Fibroblast of lung (primary cell): ENCODE data around the gene LPCAT3. TPM values are rescaled to one million over a fixed set of nuclear protein-coding genes. Genes with fewer than 3 reads are reported as not detected.

ENCODE experiments used
- DNase-seq, 2 donors: peaks; one replicate each; pipeline versions ENCODE4 v3.0.0 to v3.0.0-alpha.2; 2010; ENCODE audit warnings: low read depth in 2 of 2
- H2AFZ ChIP-seq: 2 replicates; pipeline ENCODE4 v1.5.1; 2012; ENCODE audit warnings: low read length, control low read depth, inconsistent platforms
- H3K27ac ChIP-seq: 2 replicates; pipeline ENCODE4 v1.5.1; 2011; ENCODE audit warnings: low read length, control low read depth; ENCODE audit not compliant: insufficient read depth
- H3K27me3 ChIP-seq: 2 replicates; pipeline ENCODE4 v1.5.1; 2011; ENCODE audit warnings: mild to moderate bottlenecking, low read length; ENCODE audit not compliant: control insufficient read depth, insufficient read depth
- H3K36me3 ChIP-seq: 2 replicates; pipeline ENCODE4 v1.5.1; 2011; ENCODE audit warnings: low read length; ENCODE audit not compliant: control insufficient read depth, insufficient read depth
- H3K4me1 ChIP-seq: 2 replicates; pipeline ENCODE4 v1.5.1; 2011; ENCODE audit warnings: low read length; ENCODE audit not compliant: control insufficient read depth, insufficient read depth; ENCODE audit errors: extremely low read depth
- H3K4me2 ChIP-seq: 2 replicates; pipeline ENCODE4 v1.5.1; 2011; ENCODE audit warnings: low read length, control low read depth; ENCODE audit not compliant: insufficient read depth; ENCODE audit errors: extremely low read depth
- H3K4me3 ChIP-seq, 4 experiments: fragments of 200-600 bp in 1 of 4; sonication (generic) in 1 of 4; replicated peaks in 1 of 4; 2 replicates each; pipeline ENCODE4 v1.5.1; 2011 to 2016; ENCODE audit warnings: low read length in 4 of 4, low read depth in 3 of 4, mild to moderate bottlenecking in 3 of 4, control low read depth in 2 of 4, inconsistent platforms in 1 of 4, mixed read lengths in 1 of 4; ENCODE audit not compliant: insufficient read depth in 1 of 4; ENCODE audit errors: control extremely low read depth in 1 of 4
- H3K79me2 ChIP-seq: 2 replicates; pipeline ENCODE4 v1.5.1; 2012; ENCODE audit warnings: mild to moderate bottlenecking, low read length, inconsistent platforms; ENCODE audit not compliant: control insufficient read depth, insufficient read depth
- H3K9ac ChIP-seq: 2 replicates; pipeline ENCODE4 v1.5.1; 2011; ENCODE audit warnings: mild to moderate bottlenecking, low read length, control low read depth; ENCODE audit not compliant: insufficient read depth
- H3K9me3 ChIP-seq: 2 replicates; pipeline ENCODE4 v1.5.1; 2012; ENCODE audit warnings: low read depth, low read length; ENCODE audit not compliant: control insufficient read depth, insufficient read depth
- H4K20me1 ChIP-seq: 2 replicates; pipeline ENCODE4 v1.5.1; 2011; ENCODE audit warnings: low read length; ENCODE audit not compliant: control insufficient read depth, insufficient read depth; ENCODE audit errors: extremely low read depth
- CTCF ChIP-seq, 2 donors: IDR thresholded peaks in 1 of 2; conservative IDR thresholded peaks in 1 of 2; 1 replicate in 1 of 2; 2 replicates in 1 of 2; pipeline ENCODE4 v1.5.1; 2011 to 2012; ENCODE audit warnings: low read length in 2 of 2, control low read depth in 1 of 2, inconsistent platforms in 1 of 2, low read depth in 1 of 2, mild to moderate bottlenecking in 1 of 2
- EZH2 ChIP-seq: IDR thresholded peaks from 2 replicates; pipeline ENCODE4 v1.5.1; 2012; ENCODE audit warnings: low read length, control low read depth, mild to moderate bottlenecking; ENCODE audit errors: missing control alignments
- polyA plus RNA-seq, 2 donors: library from polyadenylated mRNA; depleted of rRNA in 1 of 2; stranded (reverse) in 1 of 2; unstranded in 1 of 2; fragments of >200 nt; gene quantifications; 2 replicates each; pipeline ENCODE4 v1.2.1, GENCODE V29; 2011 to 2012; ENCODE audit warnings: missing spikeins in 1 of 2
- total RNA-seq: library from RNA; depleted of rRNA; stranded (reverse); fragments of >200 nt; gene quantifications from 2 replicates; pipeline ENCODE4 v1.2.1, GENCODE V29; 2014

LPCAT3 gene
- total and polyA plus RNA-seq, 2 donors (not counting 1 experiment from before 2014, with no cell fraction given): 11.4 to 54.0 TPM

- Histone ChIP-seq H3K27me3 (peaks cover 2% of the 10 kb centered on the region), H4K20me1 (no peaks in the 10 kb centered on the region), H3K27ac (no peak overlapping the region), H3K4me3 (no peak overlapping the region), H3K4me1 (no peaks in the 10 kb centered on the region), H3K9ac (no peak overlapping the region), H3K36me3 (no peaks in the 10 kb centered on the region), H3K9me3 (no peaks in the 10 kb centered on the region), H3K79me2 (no peaks in the 10 kb centered on the region), H3K4me2 (no peak overlapping the region), H2AFZ (no peak overlapping the region)
- TF ChIP-seq CTCF (conservative IDR thresholded peaks at IDR 0.05 in 1 of 2, IDR thresholded peaks at IDR 0.05 in 1 of 2; ENCODE audit: low read depth in 1 of 2, low read length in 2 of 2) (no peak), EZH2 (no peak)
- no peak for DNase-seq
Measured at GRCh38 chr12:7046383-7047105, 28.3 kb upstream of the LPCAT3 start.

- no peaks in the 10 kb centered on the region for H3K4me1 ChIP-seq
- H3K9ac ChIP-seq: no peak overlapping the region
- no peak for DNase-seq
- H3K27ac ChIP-seq: no peak overlapping the region
- H4K20me1 ChIP-seq: no peaks in the 10 kb centered on the region
- no peak overlapping the region for H3K4me2 ChIP-seq
- no peak overlapping the region for H2AFZ ChIP-seq
- H3K27me3 ChIP-seq: no peaks in the 10 kb centered on the region
- H3K4me3 ChIP-seq: no peak overlapping the region
- TF ChIP-seq EZH2 (no peak), CTCF (conservative IDR thresholded peaks at IDR 0.05 in 1 of 2, IDR thresholded peaks at IDR 0.05 in 1 of 2; ENCODE audit: low read depth in 1 of 2, low read length in 2 of 2) (no peak)
- no peaks in the 10 kb centered on the region for H3K36me3 ChIP-seq
- H3K9me3 ChIP-seq: no peaks in the 10 kb centered on the region
- H3K79me2 ChIP-seq: no peaks in the 10 kb centered on the region
Measured at GRCh38 chr12:7045913-7046312, 27.6 kb upstream of the LPCAT3 start.

GRCh38 chr12:7042842-7043241, 24.6 kb upstream of the LPCAT3 start:
- Histone ChIP-seq H4K20me1 (no peaks in the 10 kb centered on the region), H3K36me3 (no peaks in the 10 kb centered on the region), H2AFZ (no peak overlapping the region), H3K79me2 (no peaks in the 10 kb centered on the region), H3K4me1 (no peaks in the 10 kb centered on the region), H3K9me3 (no peaks in the 10 kb centered on the region), H3K27ac (no peak overlapping the region), H3K9ac (no peak overlapping the region), H3K4me3 (no peak overlapping the region), H3K27me3 (no peaks in the 10 kb centered on the region), H3K4me2 (no peak overlapping the region)
- TF ChIP-seq EZH2 (no peak), CTCF (conservative IDR thresholded peaks at IDR 0.05 in 1 of 2, IDR thresholded peaks at IDR 0.05 in 1 of 2; ENCODE audit: low read depth in 1 of 2, low read length in 2 of 2) (peak; percentile 30 to 48)
- peak; percentile 16 to 62 for DNase-seq
